ENCODE results near the gene SLC25A13.

Gene SLC25A13

DNA sequence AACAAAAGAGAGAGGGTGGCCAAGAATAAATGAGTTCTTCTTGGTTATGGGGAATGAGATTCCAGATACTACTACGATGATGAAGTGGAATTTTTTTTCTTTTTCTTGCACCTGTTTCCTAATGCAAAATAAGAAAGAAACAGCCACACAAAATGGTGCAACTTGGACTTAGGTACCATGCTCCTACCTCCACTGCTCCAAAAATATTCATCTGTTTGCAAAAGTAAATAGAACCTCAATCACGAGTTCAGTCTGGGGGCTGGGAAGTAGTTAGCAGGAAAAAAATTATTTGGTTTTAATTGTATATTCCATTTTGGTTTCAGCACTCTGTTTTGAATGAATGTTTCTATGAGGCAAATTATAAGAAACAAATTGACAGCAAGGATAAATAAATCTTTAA lies 73.5 kb downstream of the SLC25A13 start:
- no peak for DNase-seq (ENCODE audit: low read depth)
- H3K4me3 ChIP-seq (ENCODE audit: control insufficient read depth, low read depth, low read length) = no peak overlapping the region
- TF ChIP-seq, protein P1, sequence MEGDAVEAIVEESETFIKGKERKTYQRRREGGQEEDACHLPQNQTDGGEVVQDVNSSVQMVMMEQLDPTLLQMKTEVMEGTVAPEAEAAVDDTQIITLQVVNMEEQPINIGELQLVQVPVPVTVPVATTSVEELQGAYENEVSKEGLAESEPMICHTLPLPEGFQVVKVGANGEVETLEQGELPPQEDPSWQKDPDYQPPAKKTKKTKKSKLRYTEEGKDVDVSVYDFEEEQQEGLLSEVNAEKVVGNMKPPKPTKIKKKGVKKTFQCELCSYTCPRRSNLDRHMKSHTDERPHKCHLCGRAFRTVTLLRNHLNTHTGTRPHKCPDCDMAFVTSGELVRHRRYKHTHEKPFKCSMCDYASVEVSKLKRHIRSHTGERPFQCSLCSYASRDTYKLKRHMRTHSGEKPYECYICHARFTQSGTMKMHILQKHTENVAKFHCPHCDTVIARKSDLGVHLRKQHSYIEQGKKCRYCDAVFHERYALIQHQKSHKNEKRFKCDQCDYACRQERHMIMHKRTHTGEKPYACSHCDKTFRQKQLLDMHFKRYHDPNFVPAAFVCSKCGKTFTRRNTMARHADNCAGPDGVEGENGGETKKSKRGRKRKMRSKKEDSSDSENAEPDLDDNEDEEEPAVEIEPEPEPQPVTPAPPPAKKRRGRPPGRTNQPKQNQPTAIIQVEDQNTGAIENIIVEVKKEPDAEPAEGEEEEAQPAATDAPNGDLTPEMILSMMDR (conservative IDR thresholded peaks at IDR 0.05; ENCODE audit: control insufficient read depth, insufficient read depth, low read depth, low read length) = no peak

DNA sequence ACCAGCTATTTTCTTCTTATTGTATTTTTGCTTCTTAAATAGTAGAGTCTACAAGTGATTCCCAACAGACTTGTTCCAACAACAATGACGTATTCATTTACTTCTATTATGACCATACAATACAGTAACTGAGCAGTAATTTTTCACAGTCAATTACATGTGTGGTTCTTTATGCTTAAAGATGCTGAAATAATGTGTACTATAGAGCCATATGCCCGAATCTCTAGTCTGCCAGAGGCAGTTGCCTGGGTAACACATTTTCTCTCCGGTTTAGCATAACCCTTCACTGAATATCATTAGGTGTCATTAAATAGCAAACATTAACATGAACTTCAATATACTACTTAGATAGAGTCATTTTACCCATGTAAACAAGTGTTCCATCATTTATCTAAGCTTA lies 75.0 kb downstream of the SLC25A13 start:
- TF ChIP-seq, protein P1 (conservative IDR thresholded peaks at IDR 0.05; ENCODE audit: control insufficient read depth, insufficient read depth, low read depth, low read length) = no peak
- no peak overlapping the region for H3K4me3 ChIP-seq (ENCODE audit: control insufficient read depth, low read depth, low read length)
- no peak for DNase-seq (ENCODE audit: low read depth)

DNA sequence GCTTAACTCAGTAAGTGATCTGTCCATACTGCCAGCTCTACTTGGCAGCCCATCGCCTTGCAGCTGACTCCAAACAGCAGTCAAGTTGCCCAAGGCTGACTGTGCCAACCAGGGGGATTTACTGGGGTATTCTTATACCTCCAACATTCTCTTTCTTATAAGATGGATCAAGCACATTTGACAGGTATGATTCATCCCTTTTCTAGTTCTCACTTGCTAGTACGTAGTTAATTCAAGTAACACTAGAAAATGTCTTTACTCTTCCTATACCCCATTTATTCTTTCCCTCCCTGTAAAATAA lies 77.0 kb downstream of the SLC25A13 start:
- TF ChIP-seq, protein P1 (conservative IDR thresholded peaks at IDR 0.05; ENCODE audit: control insufficient read depth, insufficient read depth, low read depth, low read length) = no peak
- DNase-seq (ENCODE audit: low read depth) = no peak
- no peak overlapping the region for H3K4me3 ChIP-seq (ENCODE audit: control insufficient read depth, low read depth, low read length)

DNA sequence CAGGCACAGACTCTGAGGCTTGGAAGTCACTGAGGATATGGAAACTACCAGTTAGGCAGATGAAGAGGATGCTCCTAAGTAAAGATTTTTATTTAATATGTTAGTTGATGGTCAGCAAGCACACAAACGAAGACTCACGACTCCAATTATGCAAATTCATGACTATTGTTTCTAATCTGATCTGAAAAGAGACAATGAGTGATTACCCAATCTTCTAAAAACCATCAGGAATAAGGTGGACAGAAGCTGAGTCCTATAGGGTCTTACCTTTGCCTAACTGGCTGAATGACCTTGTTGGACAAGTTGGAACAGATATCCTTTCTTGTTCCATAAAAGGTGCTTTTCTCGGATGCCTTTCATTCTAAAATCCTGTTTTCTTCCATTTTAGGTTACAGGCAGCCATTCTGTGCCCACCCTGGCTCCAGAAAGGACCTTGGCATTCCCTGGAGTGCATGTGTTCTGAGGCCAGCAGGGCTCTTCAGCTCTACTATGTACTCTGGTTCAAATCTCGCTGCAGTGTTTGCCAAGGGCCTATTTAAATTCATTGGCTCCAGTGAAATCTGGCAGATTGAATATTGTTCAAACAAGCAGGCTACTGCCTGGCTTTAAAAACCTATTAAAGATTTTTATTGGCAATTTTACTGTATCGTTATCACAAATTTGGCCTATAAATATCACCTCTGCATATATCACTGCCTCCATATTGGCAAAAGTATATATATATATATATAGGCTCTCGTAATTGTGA lies 77.5 kb downstream of the SLC25A13 start:
- no peak overlapping the region for H3K4me3 ChIP-seq (ENCODE audit: control insufficient read depth, low read depth, low read length)
- TF ChIP-seq, protein P1 (conservative IDR thresholded peaks at IDR 0.05; ENCODE audit: control insufficient read depth, insufficient read depth, low read depth, low read length) = no peak
- DNase-seq (ENCODE audit: low read depth) = no peak

DNA sequence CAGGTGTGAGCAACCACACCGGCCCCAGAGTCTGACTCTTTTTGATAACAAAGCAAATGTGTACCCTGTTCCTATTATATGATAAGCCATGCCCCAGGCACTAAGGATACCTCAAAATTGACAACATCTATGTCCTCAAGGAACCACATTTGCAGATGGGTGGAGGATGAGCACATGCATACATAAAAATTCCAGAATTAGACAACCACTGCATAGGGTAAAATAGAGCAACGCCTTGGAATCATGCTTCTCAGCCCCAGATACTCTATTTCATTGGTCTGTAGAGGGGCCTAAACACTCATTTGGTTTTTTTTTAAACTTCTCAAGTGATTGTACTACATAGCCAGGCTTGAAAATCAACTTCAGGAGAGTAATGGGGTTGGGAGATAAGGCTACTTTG lies 78.7 kb downstream of the SLC25A13 start:
- no peak for DNase-seq (ENCODE audit: low read depth)
- TF ChIP-seq, protein P1 (conservative IDR thresholded peaks at IDR 0.05; ENCODE audit: control insufficient read depth, insufficient read depth, low read depth, low read length) = no peak

DNA sequence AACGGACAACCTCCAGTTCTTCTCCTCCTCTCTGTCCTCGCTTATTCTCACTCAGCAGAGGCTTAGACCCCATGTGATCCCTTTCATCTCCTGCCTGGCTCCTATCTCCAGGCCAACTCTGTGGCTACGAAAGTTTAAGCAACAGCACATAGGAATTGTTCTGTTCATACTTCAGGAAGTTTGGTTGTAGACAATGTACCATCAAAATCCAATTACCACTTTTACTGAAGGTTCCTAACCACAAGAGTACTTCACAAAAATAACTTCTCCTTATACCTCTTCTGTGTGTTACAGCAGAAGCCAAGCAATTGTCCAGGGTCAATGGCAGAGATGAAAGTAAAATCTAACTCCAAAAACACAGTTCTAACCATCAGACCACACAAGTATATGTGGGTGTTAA lies 80.0 kb downstream of the SLC25A13 start:
- TF ChIP-seq, protein P1 (conservative IDR thresholded peaks at IDR 0.05; ENCODE audit: control insufficient read depth, insufficient read depth, low read depth, low read length) = no peak
- no peak for DNase-seq (ENCODE audit: low read depth)

More for the DNA sequence above, 78.7 kb downstream of the SLC25A13 start:
- H3K4me3 ChIP-seq (ENCODE audit: control insufficient read depth, low read depth, low read length) = no peak overlapping the region

More for the DNA sequence above, 80.0 kb downstream of the SLC25A13 start:
- no peak overlapping the region for H3K4me3 ChIP-seq (ENCODE audit: control insufficient read depth, low read depth, low read length)

Measured in fibroblast of mammary gland (primary cell).